Neural cell (in vitro differentiated cells): Measurements from ENCODE around the gene SULT4A1. TPM values are rescaled to one million over a fixed set of nuclear protein-coding genes. Genes with fewer than 3 reads are reported as not detected.

Experiments used
- H2AFZ ChIP-seq: fragments of 200-600, 300-800 bp; sonication (generic), shearing (Covaris generic); 2 replicates; pipeline ENCODE4 v1.6.0; 2014; ENCODE audit warnings: low read depth, mild to moderate bottlenecking, antibody characterized with exemption, low read length, moderate library complexity
- H3F3A ChIP-seq: fragments of 200-600 bp; shearing (Covaris generic); 2 replicates; pipeline ENCODE4 v1.6.1; 2016; ENCODE audit warnings: mild to moderate bottlenecking, moderate library complexity, mixed read lengths, antibody characterized with exemption, low read length; ENCODE audit not compliant: insufficient read depth, poor library complexity, severe bottlenecking
- H3K27ac ChIP-seq: fragments of 200-600, 300-800 bp; sonication (generic), shearing (Covaris generic); 2 replicates; pipeline ENCODE4 v1.5.1; 2014; ENCODE audit warnings: mild to moderate bottlenecking, low read length, moderate library complexity
- H3K27me3 ChIP-seq: fragments of 300-800, 200-600 bp; sonication (generic), shearing (Covaris generic); 2 replicates; pipeline ENCODE4 v1.6.0; 2014; ENCODE audit warnings: mild to moderate bottlenecking, low read depth, low read length, moderate library complexity; ENCODE audit not compliant: insufficient read depth
- H3K36me3 ChIP-seq: fragments of 300-800, 200-600 bp; sonication (generic), shearing (Covaris generic); 2 replicates; pipeline ENCODE4 v1.5.1; 2014; ENCODE audit warnings: mild to moderate bottlenecking, antibody characterized with exemption, low read length, moderate library complexity; ENCODE audit not compliant: insufficient read depth
- H3K4me2 ChIP-seq: fragments of 300-800, 200-600 bp; sonication (generic), shearing (Covaris generic); 2 replicates; pipeline ENCODE4 v1.6.0; 2014; ENCODE audit warnings: mild to moderate bottlenecking, low read length
- H3K4me3 ChIP-seq: fragments of 300-800, 200-600 bp; sonication (generic), shearing (Covaris generic); 2 replicates; pipeline ENCODE4 v1.5.1; 2014; ENCODE audit warnings: mild to moderate bottlenecking, low read length, moderate library complexity
- H3K79me2 ChIP-seq: fragments of 200-600 bp; shearing (Covaris generic); replicated peaks from 2 replicates; pipeline ENCODE4 v1.6.0; 2014; ENCODE audit warnings: mild to moderate bottlenecking, low read length, moderate library complexity; ENCODE audit not compliant: insufficient read depth
- H3K9ac ChIP-seq: fragments of 300-800, 200-600 bp; sonication (generic), shearing (Covaris generic); 2 replicates; pipeline ENCODE4 v1.6.1; 2016; ENCODE audit warnings: mild to moderate bottlenecking, low read length, mixed read lengths
- H3K9me2 ChIP-seq: fragments of 200-600 bp; shearing (Covaris generic); 2 replicates; pipeline ENCODE4 v1.6.1; 2016; ENCODE audit warnings: mild to moderate bottlenecking, low read length, mixed read lengths; ENCODE audit not compliant: insufficient read depth
- H3K9me3 ChIP-seq: fragments of 200-600, 300-800 bp; sonication (generic), shearing (Covaris generic); 2 replicates; pipeline ENCODE4 v1.6.1; 2016; ENCODE audit warnings: mild to moderate bottlenecking, mixed run types, low read length, moderate library complexity, mixed read lengths
- H4K20me1 ChIP-seq: fragments of 200-600 bp; shearing (Covaris generic); 2 replicates; pipeline ENCODE4 v1.6.1; 2016; ENCODE audit warnings: mild to moderate bottlenecking, mixed run types; ENCODE audit not compliant: insufficient read depth
- EP300 ChIP-seq: fragments of 450-650 bp; conservative IDR thresholded peaks from 2 replicates; pipeline ENCODE4 v1.6.1; 2014; ENCODE audit warnings: antibody characterized with exemption, mild to moderate bottlenecking, moderate library complexity; ENCODE audit not compliant: poor library complexity, severe bottlenecking
- EZH2 ChIP-seq: fragments of 200-600, 300-800 bp; shearing (Covaris generic), sonication (generic); IDR thresholded peaks from 2 replicates; pipeline ENCODE4 v1.6.1; 2014; ENCODE audit warnings: antibody characterized with exemption, low read length, borderline replicate concordance, mild to moderate bottlenecking; ENCODE audit not compliant: insufficient read depth, poor library complexity, severe bottlenecking
- MXI1 ChIP-seq: fragments of 450-650 bp; conservative IDR thresholded peaks from 2 replicates; pipeline ENCODE4 v1.6.1; 2014; ENCODE audit warnings: antibody characterized with exemption, mild to moderate bottlenecking; ENCODE audit not compliant: poor library complexity, severe bottlenecking
- POLR2AphosphoS5 ChIP-seq: IDR thresholded peaks from 2 replicates; pipeline ENCODE4 v1.6.1; 2012
- RAD21 ChIP-seq: fragments of 450-650 bp; conservative IDR thresholded peaks from 2 replicates; pipeline ENCODE4 v1.6.1; 2014; ENCODE audit warnings: antibody characterized with exemption, mild to moderate bottlenecking, moderate library complexity
- SMC3 ChIP-seq: fragments of 450-650 bp; conservative IDR thresholded peaks from 2 replicates; pipeline ENCODE4 v1.6.1; 2014; ENCODE audit warnings: antibody characterized with exemption, mild to moderate bottlenecking, moderate library complexity; ENCODE audit not compliant: poor library complexity
- TAF1 ChIP-seq: IDR thresholded peaks from 2 replicates; pipeline ENCODE4 v1.6.1; 2012; ENCODE audit warnings: low read depth
- polyA plus RNA-seq: library from polyadenylated mRNA; depleted of rRNA; stranded (reverse); fragments of >200 nt; gene quantifications from 2 replicates; pipeline ENCODE4 v1.2.3, GENCODE V29; 2014
- TF ChIP-seq, protein P1 (sequence below): IDR thresholded peaks from 2 replicates; pipeline ENCODE4 v1.6.1; 2012; ENCODE audit warnings: borderline replicate concordance
- TF ChIP-seq, protein P2 (sequence below): fragments of 450-650 bp; IDR thresholded peaks from 2 replicates; pipeline ENCODE4 v1.5.1; 2014; ENCODE audit warnings: antibody characterized with exemption, mild to moderate bottlenecking, moderate library complexity; ENCODE audit not compliant: poor library complexity, severe bottlenecking

SULT4A1 gene
- polyA plus RNA-seq, 1 donor from 2014 or later: 182 TPM

DNA sequence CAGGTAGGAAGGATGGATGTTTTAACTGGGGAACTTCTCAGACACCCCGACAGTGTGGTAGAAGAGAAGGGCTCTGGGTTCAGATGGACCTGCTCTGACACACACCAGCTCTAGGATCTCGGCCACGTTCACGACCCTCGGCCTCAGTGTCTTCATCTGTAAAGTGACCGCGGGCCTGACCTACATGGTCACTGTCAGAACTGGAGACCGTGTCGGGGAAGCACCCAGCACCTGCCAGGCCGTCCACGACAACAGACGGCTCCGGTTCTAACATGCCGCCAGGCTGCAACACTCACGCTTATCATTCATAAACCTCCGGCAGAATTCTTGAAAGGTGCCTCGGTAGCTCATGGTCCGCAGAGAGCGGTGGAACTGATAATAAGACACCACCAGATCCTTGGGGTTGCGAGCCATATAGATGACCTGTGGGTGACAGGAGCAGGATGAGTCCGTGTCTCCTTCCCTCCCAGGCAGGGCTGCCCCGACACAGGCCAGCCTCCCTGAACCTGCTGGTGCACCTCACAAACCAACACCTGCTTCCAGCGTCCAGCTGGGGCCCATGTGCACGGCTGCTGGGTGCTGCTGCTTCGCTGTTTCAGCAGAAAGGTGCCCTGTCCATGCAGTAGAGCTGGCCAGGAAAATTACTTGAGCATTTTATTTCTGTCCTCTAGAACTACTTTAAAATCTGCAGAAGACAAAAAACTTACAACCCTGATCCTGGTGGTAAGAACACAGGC is 23.6 kb downstream of the SULT4A1 start:
- no peaks in the 10 kb centered on the region for H3K9me3 ChIP-seq
- no peaks in the 10 kb centered on the region for H4K20me1 ChIP-seq
- no peaks in the 10 kb centered on the region for H3K79me2 ChIP-seq
- H3K27ac ChIP-seq: no peak overlapping the region
- H3K36me3 ChIP-seq: no peaks in the 10 kb centered on the region
- no peak overlapping the region for H3K4me3 ChIP-seq
- H3K9me2 ChIP-seq: no peaks in the 10 kb centered on the region
- no peak overlapping the region for H2AFZ ChIP-seq
- H3K9ac ChIP-seq: no peak overlapping the region
- no peaks in the 10 kb centered on the region for H3F3A ChIP-seq
- no peak overlapping the region for H3K4me2 ChIP-seq
- TF ChIP-seq, protein P1, sequence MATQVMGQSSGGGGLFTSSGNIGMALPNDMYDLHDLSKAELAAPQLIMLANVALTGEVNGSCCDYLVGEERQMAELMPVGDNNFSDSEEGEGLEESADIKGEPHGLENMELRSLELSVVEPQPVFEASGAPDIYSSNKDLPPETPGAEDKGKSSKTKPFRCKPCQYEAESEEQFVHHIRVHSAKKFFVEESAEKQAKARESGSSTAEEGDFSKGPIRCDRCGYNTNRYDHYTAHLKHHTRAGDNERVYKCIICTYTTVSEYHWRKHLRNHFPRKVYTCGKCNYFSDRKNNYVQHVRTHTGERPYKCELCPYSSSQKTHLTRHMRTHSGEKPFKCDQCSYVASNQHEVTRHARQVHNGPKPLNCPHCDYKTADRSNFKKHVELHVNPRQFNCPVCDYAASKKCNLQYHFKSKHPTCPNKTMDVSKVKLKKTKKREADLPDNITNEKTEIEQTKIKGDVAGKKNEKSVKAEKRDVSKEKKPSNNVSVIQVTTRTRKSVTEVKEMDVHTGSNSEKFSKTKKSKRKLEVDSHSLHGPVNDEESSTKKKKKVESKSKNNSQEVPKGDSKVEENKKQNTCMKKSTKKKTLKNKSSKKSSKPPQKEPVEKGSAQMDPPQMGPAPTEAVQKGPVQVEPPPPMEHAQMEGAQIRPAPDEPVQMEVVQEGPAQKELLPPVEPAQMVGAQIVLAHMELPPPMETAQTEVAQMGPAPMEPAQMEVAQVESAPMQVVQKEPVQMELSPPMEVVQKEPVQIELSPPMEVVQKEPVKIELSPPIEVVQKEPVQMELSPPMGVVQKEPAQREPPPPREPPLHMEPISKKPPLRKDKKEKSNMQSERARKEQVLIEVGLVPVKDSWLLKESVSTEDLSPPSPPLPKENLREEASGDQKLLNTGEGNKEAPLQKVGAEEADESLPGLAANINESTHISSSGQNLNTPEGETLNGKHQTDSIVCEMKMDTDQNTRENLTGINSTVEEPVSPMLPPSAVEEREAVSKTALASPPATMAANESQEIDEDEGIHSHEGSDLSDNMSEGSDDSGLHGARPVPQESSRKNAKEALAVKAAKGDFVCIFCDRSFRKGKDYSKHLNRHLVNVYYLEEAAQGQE: no peak
- no peak for TF ChIP-seq TAF1
- no peak for TF ChIP-seq EZH2
- TF ChIP-seq POLR2AphosphoS5: no peak
- TF ChIP-seq, protein P2, sequence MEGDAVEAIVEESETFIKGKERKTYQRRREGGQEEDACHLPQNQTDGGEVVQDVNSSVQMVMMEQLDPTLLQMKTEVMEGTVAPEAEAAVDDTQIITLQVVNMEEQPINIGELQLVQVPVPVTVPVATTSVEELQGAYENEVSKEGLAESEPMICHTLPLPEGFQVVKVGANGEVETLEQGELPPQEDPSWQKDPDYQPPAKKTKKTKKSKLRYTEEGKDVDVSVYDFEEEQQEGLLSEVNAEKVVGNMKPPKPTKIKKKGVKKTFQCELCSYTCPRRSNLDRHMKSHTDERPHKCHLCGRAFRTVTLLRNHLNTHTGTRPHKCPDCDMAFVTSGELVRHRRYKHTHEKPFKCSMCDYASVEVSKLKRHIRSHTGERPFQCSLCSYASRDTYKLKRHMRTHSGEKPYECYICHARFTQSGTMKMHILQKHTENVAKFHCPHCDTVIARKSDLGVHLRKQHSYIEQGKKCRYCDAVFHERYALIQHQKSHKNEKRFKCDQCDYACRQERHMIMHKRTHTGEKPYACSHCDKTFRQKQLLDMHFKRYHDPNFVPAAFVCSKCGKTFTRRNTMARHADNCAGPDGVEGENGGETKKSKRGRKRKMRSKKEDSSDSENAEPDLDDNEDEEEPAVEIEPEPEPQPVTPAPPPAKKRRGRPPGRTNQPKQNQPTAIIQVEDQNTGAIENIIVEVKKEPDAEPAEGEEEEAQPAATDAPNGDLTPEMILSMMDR: no peak
- TF ChIP-seq MXI1: no peak
- no peak for TF ChIP-seq EP300
- TF ChIP-seq SMC3: no peak
- no peak for TF ChIP-seq RAD21
- H3K27me3 ChIP-seq: no peaks in the 10 kb centered on the region

DNA sequence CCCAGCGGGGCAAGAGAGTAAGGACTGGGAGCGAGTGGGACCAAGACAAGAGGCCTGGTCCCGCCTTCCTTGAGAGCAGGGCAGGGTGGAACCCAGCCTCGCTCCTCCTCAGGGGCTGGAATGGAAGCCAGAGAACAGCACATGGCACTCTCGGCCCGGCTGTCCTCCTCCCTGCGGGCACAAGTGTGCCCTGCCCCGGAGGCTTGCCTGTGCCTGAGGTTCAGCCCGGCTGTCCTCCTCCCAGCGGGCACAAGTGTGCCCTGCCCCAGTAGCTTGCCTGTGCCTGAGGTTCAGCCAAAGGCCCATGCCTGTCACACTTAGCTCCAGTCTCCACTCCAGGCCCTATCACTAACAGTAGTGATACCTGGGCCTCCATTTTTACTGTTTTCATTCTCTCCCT is 24.2 kb downstream of the SULT4A1 start:
- H3K4me2 ChIP-seq: no peak overlapping the region

More for the DNA sequence above, 24.2 kb downstream of the SULT4A1 start:
- H3K4me3 ChIP-seq: no peak overlapping the region
- no peaks in the 10 kb centered on the region for H3K36me3 ChIP-seq
- H3K79me2 ChIP-seq: no peaks in the 10 kb centered on the region
- H2AFZ ChIP-seq: no peak overlapping the region
- no peaks in the 10 kb centered on the region for H3K27me3 ChIP-seq
- no peak for TF ChIP-seq TAF1
- no peak overlapping the region for H3K9ac ChIP-seq
- no peaks in the 10 kb centered on the region for H3F3A ChIP-seq
- H3K27ac ChIP-seq: no peak overlapping the region
- H3K9me2 ChIP-seq: no peaks in the 10 kb centered on the region
- no peaks in the 10 kb centered on the region for H4K20me1 ChIP-seq
- no peaks in the 10 kb centered on the region for H3K9me3 ChIP-seq
